Panc1 (cell line): Measurements from ENCODE around the gene DUSP8.

ENCODE experiments used
- CTCF ChIP-seq: fragments of 450-650 bp; IDR thresholded peaks from 2 replicates; pipeline ENCODE4 v1.5.1; 2017; ENCODE audit warnings: mild to moderate bottlenecking
- POLR2AphosphoS5 ChIP-seq: IDR thresholded peaks from 2 replicates; pipeline ENCODE4 v1.6.1; 2012; ENCODE audit warnings: mild to moderate bottlenecking, low read depth, low read length, moderate library complexity

- TF ChIP-seq CTCF (no peak), POLR2AphosphoS5 (no peak)
Observed at GRCh38 chr11:1523779-1524178, 48.3 kb downstream of the DUSP8 start.
